ENCODE measurements around the gene SYNC. TPM values are rescaled to one million over a fixed set of nuclear protein-coding genes. Genes with fewer than 3 reads are reported as not detected.

SYNC gene
- total and polyA plus RNA-seq, 9 of the 15 experiments (the other 6 are each of a cell fraction or from before 2014, with no cell fraction given), result 0.49 to 1.1 (median 0.87) TPM

DNA sequence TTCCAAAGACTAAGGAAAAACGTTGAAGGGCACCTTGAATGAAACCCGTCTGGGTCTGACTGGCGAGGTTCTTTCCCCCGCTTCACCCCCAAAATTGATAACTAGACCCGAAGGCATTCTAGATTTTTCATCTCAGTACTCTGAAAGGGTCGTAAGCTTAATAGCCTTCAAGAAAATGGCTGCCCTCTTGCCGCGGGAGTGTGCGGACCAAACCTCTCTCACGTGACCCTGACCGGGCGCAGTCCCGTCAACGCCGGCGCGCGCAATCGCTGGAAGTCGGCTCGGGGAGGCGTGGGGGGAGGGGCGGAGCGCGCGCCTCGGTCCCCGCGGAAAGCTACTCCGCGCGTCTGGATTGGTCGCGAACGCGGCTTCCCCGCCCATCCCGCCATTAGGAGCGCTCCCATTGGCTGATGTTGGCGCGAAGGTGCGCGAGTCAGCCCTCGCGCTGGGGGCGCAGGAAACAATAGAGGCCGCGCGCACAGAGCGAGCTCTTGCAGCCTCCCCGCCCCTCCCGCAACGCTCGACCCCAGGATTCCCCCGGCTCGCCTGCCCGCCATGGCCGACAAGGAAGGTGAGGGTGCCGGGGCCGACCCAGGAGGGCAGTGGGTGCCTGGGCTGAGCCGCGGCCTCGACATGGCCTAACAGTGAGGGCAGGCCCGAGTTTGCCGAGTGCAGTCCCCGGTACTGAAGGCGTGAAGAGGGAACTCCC, 51.7 kb downstream of the SYNC start, which contains the start of gene RBBP4 (continued):
- TF ChIP-seq, protein P1, sequence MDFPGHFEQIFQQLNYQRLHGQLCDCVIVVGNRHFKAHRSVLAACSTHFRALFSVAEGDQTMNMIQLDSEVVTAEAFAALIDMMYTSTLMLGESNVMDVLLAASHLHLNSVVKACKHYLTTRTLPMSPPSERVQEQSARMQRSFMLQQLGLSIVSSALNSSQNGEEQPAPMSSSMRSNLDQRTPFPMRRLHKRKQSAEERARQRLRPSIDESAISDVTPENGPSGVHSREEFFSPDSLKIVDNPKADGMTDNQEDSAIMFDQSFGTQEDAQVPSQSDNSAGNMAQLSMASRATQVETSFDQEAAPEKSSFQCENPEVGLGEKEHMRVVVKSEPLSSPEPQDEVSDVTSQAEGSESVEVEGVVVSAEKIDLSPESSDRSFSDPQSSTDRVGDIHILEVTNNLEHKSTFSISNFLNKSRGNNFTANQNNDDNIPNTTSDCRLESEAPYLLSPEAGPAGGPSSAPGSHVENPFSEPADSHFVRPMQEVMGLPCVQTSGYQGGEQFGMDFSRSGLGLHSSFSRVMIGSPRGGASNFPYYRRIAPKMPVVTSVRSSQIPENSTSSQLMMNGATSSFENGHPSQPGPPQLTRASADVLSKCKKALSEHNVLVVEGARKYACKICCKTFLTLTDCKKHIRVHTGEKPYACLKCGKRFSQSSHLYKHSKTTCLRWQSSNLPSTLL (IDR thresholded peaks at IDR 0.05), result no peak
- TF ChIP-seq HDAC1 (IDR thresholded peaks at IDR 0.05) (peak in 1 of 2 experiments; percentile 88; a peak in 3 of 4 replicates), SAP30 (IDR thresholded peaks at IDR 0.05; ENCODE audit: borderline replicate concordance, insufficient read depth, low read depth, low read length, poor library complexity, severe bottlenecking) (peak; percentile 41), CHCHD3 (CRISPR knock-in tag; IDR thresholded peaks at IDR 0.05) (0 out of 2 replicates have a peak, but pooled peaks have one; percentile 28), ZNF445 (CRISPR knock-in tag; IDR thresholded peaks at IDR 0.05; ENCODE audit: low read depth) (peak; percentile 96), FOXP1 (CRISPR knock-in tag; IDR thresholded peaks at IDR 0.05) (peak; percentile 80), NUFIP1 (IDR thresholded peaks at IDR 0.05; ENCODE audit: partially characterized antibody) (peak; percentile 84), MEIS2 (IDR thresholded peaks at IDR 0.05; ENCODE audit: partially characterized antibody) (peak; percentile 73), MXI1 (IDR thresholded peaks at IDR 0.05; ENCODE audit: low read depth, low read length) (no peak; the same call in 1 of the 2 replicates), KAT7 (CRISPR knock-in tag; IDR thresholded peaks at IDR 0.05; ENCODE audit: borderline replicate concordance) (peak; percentile 95), ZZZ3 (IDR thresholded peaks at IDR 0.05) (peak; percentile 92), FOXK2 (conservative IDR thresholded peaks at IDR 0.05 in 1 of 2, IDR thresholded peaks at IDR 0.05 in 1 of 2; ENCODE audit: low read depth in 2 of 2) (peak in 1 of 2 experiments; percentile 75; a peak in 2 of 4 replicates), ZNF79 (CRISPR knock-in tag; IDR thresholded peaks at IDR 0.05; ENCODE audit: low read depth) (peak; percentile 94), ASH1L (IDR thresholded peaks at IDR 0.05; ENCODE audit: borderline replicate concordance, low read depth, partially characterized antibody) (peak; percentile 87), SMAD3 (CRISPR knock-in tag; conservative IDR thresholded peaks at IDR 0.05) (peak; percentile 99)
- TF ChIP-seq, protein P2, sequence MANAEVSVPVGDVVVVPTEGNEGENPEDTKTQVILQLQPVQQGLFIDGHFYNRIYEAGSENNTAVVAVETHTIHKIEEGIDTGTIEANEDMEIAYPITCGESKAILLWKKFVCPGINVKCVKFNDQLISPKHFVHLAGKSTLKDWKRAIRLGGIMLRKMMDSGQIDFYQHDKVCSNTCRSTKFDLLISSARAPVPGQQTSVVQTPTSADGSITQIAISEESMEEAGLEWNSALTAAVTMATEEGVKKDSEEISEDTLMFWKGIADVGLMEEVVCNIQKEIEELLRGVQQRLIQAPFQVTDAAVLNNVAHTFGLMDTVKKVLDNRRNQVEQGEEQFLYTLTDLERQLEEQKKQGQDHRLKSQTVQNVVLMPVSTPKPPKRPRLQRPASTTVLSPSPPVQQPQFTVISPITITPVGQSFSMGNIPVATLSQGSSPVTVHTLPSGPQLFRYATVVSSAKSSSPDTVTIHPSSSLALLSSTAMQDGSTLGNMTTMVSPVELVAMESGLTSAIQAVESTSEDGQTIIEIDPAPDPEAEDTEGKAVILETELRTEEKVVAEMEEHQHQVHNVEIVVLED (CRISPR knock-in tag; IDR thresholded peaks at IDR 0.05), result peak; percentile 89
- TF ChIP-seq, protein P3, sequence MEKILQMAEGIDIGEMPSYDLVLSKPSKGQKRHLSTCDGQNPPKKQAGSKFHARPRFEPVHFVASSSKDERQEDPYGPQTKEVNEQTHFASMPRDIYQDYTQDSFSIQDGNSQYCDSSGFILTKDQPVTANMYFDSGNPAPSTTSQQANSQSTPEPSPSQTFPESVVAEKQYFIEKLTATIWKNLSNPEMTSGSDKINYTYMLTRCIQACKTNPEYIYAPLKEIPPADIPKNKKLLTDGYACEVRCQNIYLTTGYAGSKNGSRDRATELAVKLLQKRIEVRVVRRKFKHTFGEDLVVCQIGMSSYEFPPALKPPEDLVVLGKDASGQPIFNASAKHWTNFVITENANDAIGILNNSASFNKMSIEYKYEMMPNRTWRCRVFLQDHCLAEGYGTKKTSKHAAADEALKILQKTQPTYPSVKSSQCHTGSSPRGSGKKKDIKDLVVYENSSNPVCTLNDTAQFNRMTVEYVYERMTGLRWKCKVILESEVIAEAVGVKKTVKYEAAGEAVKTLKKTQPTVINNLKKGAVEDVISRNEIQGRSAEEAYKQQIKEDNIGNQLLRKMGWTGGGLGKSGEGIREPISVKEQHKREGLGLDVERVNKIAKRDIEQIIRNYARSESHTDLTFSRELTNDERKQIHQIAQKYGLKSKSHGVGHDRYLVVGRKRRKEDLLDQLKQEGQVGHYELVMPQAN (IDR thresholded peaks at IDR 0.05; ENCODE audit: borderline replicate concordance), result peak; percentile 77
- TF ChIP-seq, protein P4, sequence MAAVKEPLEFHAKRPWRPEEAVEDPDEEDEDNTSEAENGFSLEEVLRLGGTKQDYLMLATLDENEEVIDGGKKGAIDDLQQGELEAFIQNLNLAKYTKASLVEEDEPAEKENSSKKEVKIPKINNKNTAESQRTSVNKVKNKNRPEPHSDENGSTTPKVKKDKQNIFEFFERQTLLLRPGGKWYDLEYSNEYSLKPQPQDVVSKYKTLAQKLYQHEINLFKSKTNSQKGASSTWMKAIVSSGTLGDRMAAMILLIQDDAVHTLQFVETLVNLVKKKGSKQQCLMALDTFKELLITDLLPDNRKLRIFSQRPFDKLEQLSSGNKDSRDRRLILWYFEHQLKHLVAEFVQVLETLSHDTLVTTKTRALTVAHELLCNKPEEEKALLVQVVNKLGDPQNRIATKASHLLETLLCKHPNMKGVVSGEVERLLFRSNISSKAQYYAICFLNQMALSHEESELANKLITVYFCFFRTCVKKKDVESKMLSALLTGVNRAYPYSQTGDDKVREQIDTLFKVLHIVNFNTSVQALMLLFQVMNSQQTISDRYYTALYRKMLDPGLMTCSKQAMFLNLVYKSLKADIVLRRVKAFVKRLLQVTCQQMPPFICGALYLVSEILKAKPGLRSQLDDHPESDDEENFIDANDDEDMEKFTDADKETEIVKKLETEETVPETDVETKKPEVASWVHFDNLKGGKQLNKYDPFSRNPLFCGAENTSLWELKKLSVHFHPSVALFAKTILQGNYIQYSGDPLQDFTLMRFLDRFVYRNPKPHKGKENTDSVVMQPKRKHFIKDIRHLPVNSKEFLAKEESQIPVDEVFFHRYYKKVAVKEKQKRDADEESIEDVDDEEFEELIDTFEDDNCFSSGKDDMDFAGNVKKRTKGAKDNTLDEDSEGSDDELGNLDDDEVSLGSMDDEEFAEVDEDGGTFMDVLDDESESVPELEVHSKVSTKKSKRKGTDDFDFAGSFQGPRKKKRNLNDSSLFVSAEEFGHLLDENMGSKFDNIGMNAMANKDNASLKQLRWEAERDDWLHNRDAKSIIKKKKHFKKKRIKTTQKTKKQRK (IDR thresholded peaks at IDR 0.05; ENCODE audit: borderline replicate concordance, low read depth, low read length), result no peak

Data from K562 (cell line).